Activated CD8-positive, alpha-beta memory T cell treated with anti-CD3 and anti-CD28 coated beads for 48 hours (primary cell): ENCODE data around the gene HSD17B10.
"Not testable (repeated sequence)": the region's sequence is repeated elsewhere in the genome, so short reads cannot be mapped to it uniquely, and the experiment has no call there.

ENCODE experiments used
- DNase-seq, 3 experiments: peaks; one replicate each; pipeline ENCODE4 v3.0.0-alpha.2; 2020; ENCODE audit warnings: low read depth in 2 of 3, low spot score in 2 of 3

The HSD17B10 gene

DNA sequence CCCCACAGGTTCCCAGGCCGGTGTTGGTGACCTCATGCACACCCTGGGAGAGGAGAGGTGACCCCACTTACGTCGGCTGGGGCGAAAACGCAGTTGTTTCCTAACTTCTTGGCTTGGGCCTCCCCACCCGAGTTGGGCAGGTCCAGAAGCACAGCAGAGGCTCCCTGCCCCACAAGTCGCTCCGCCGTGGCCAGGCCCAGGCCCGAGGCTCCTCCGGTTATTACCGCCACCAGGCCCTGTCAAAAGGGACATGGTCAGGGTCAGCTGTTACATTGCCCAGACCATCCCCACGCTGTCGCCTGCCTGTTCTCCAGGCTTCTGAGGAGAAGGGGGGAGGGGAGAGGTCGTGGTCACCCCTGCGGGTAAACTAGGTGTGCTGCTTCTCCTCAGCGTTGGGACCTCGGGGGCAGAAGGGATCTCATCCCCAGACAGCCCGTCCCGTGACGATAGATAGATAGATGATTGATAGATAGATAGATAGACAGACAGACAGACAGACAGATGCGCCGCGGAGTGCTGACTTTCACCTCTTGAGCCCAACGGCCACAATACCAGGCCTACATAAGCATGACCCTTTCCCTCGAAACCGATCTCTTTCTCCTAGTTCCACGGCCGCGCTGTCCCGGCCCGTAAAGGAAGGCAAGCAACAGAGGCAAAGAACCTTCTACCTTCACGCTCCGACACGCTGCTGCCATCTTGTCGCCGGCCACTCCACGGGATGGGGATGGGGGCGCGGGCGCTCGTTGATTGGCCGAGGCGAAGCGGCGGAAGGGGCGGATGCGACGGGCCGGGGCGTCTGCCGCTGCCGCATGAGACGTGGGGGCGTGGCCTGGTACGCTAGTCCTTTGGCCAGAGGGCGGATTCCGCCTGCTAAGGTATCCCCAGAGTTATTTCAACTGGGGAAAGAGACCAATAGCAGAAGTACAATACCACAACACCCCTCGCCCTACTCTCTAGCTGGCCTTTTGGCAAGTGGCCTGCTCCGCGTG, at the start of gene HSD17B10:
Gene HSD17B10 (minus strand): TSS at position 720 of the 989 bp plus-strand sequence. CDS start 25 bp downstream, at position 695.
- DNase-seq = peak; percentile 51 to 70 (median 62)

DNA sequence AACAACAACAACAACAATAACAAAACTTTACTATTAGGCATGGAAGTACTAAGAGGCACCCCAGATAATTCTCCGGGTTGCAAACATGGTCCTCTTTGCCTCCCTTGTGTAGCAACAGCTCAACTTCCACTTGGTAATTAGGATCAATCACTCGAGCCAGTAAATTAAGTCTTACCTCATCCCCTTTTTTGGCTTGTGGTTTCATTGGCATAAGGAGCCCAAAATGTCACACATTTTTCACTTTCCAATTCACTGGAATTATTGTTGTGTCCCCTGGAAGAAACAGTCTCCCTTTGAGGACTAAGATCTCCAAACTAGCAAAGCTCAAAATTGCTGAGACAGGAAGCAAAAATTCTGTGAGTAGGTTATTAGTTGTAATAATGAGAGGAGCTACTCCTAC, 49.2 kb upstream of the HSD17B10 start:
- DNase-seq = no peak

DNA sequence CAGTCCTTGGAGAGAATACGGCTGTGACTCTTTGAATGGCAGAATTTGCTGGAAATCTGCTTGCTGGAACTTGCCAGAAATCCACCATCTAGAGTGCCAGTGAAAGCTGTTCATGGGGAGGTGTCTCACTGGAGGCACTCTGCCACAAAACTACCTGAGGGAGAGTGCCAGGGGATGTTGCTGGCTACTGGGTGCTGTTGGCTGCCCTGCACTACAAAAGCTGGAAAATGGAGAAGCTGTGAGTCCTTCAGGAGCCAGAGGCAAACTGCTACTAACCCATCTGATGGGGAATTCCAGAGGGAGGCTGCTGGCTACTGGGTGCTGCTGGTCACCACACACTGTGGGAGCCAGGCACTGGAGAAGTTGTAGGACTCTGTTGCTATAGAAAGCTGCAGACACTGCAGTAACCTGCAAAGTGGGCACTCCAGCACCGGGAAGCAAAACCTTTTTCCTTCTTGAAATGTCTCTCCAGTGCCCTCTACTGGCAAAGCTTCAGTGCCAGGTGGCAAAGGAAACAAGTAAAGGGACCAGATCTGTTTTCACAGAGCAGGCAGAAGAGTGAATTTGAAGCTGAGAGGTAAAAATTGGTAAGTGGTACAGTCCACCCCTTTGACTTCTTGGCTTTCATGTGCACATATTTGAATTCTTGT, 47.8 kb upstream of the HSD17B10 start:
- DNase-seq = peak in 1 of 3 experiments; percentile 4

DNA sequence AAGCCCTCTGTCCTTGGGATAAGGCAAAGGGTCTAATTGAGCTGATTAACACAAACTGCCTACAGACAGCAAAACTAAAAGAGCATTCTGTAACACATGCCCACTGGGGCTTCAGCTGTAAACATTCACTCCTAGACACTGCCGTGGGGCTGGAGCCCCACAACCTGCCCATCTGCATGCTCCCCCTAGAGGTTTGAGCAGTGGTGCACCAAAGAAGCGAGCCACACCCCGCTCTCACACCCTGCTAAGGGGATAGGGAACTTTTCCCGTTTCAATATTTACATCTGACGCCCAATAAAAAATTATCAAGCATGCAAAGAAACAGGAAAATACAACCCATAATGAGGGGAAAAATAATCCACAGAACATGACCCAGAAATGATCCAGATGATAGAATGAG, 46.9 kb upstream of the HSD17B10 start:
- DNase-seq = no peak

DNA sequence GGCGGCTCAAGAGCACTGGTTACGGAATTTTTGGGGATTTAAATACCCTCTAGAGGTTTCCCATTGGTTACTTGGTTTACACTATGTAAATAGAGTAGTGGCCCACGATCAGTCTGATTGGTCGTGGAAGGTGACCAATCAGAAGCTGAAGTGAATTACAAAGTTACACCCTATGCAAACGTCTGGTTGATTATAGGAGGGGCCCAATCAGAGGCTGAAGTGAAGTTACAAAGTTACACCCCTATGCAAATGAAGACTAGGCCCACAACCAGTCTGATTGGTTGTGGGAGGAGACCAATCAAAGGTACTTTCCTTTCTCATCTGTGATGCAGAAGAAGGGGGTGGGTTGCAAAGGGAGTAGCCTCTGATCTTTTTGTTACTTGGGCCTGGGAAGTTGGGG, 45.1 kb upstream of the HSD17B10 start:
- no peak for DNase-seq

DNA sequence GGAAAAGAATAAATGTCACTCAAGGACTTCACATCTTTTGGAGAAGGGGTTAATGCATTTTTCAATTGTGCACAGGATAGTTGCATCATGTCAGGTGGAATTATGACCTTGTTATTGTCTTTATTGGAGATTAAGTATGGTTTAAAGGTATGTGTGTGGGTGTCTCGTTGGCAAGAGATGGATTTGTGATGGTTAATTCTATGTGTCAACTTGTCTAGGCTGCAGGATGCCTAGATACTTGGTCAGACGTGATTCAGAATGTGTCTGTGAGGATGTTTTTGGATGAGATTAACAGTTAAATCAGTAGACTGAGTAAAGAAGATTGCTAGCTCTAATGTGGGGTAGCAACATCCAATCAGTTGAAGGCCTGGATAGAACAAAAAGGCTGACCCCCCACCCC, 42.2 kb upstream of the HSD17B10 start:
- DNase-seq = no peak

DNA sequence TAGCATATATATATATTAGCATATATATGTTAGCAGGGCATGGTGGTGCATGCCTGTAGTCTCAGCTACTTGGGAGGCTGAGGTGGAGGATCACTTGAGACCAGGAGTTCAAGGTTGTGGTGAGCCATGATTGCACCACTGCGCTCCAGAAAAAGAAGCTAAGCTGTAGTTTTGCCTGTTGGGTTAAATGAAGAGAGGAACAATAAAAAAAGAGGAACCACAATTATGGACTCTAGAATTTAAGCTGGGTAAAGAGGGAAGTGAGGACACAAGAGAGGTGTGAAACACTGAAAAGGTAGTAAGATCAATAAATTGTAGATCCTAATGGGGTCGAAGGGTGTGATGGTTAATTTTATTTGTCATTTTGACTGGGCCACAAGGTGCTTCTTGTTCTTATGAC, 40.5 kb upstream of the HSD17B10 start:
- DNase-seq = no peak

DNA sequence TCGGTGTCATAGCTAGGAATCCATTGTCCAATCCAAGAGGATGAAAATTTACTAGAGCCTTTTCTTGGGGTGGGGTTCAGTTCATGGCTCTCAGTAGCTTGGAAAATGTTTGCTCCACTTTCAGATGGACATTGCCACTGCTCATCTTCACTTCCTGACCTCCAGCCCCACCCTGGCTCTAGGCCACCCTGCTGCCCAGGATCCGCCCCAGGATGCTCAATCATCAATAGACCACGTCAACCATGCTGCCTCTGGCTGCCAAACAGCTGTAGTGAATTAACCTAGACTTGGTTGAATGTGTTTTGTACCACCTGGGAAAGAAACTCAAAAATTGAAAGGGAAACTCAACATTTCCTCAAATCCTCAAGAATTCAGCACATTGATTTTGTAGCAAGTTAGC, 37.2 kb upstream of the HSD17B10 start:
- DNase-seq = no peak

DNA sequence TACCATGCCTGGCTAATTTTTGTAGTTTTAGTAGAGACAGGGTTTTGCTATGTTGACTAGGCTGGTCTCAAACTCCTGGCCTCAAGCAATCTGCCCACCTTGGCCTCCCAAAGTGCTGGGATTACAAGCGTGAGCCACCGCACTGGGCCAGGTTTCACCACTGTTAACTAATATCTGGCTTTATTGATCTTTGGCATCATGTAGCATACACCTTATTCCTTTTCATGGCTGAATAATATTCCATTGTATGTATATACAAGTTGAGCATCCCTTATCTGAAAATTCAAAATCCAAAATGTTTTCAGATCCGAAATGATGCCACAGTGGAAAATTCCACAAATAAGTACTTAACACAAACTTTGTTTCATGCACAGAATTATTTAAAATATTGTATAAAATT, 34.5 kb upstream of the HSD17B10 start:
- DNase-seq = not testable (repeated sequence)

DNA sequence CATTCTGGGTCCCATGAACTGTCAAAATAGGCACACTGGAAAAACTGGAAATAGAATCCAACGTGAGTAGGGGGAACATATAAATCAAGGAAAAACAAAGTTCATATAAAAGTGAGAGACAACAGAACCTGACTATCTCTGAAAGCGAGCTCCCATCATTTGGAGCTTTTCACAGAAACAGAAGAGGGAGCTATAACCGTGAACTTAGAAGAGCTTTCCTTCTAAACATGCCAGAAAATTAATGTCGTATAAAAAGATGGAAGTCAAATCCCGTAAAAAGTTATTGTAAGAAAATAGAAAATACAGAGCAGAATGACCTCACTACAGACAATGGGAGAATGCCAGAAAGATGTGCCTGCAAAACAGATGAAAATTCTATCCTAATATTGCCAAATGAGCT, 23.9 kb upstream of the HSD17B10 start:
- DNase-seq = no peak

DNA sequence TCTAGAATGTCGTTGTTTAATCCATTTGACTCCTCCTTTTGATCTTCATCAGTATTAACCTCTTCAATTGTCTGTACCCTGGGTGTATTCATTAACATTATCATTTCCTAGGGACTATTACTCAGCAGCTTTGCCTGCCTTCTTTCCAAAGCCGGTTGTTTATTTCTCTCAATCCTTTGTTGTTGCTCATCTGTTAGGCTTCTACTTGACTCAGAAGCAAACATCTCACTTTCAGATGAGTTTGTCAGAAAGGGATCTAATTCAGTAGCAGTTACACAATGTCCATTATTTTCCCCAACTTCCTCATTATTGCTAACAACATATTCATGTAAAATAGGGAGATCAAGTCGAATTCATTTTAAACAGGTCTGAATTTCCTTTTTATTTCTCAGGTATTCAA, 22.1 kb upstream of the HSD17B10 start:
- no peak for DNase-seq

DNA sequence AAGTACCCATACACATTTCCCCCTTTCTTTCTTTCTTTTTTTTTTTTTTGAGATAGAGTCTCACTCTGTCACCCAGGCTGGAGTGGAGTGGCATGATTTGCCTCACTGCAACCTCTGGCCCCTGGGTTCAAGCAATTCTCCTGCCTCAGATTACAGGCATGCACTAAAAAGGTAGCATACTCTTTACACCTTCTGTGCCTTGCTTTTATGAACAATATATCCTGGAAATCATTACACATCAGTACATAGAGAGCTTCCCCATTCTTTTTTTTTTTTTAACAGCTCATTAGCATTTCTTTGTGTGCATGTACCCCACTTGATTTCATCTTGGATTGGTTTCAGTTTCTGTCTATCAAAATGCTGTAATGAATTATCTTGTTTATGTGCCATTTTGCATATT, 18.6 kb upstream of the HSD17B10 start:
- DNase-seq = no peak

DNA sequence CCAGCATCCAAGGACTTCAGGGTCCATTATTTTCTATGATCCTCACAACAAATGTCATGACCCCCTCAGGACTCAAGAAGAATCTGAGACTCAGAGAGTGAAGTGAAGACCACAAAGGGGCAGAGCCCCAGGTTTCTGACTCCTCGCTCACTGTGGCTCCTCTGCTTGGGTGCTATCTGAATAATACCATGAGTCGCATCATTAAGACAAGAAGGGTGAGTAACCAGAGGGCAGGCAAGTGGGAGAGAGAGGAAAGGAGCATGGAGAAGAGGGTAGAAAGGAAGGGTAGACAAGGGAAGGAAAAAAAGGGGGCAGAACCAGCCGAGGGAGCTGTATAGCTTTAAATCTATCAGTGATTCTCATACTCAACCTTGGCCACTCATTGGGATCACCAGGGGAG, 15.5 kb upstream of the HSD17B10 start:
- DNase-seq = no peak

DNA sequence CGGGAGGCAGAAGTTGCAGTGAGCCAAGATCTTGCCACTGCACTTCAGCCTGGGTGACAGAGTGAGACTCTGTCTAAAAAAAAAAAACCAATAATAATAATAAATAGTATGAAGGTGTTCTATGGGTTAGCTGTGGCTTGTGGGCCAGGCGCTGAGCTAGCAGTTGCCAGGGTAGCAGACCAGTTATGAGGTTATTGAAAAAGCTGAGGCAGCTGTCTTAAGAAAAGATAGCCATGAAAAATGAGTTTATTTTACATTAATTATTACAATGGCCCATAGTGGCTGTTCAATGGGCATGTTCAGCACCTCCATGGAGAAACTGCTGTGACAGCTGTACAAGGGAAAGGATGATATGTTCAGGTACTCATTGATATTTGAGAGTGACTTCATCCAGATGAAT, 13.3 kb upstream of the HSD17B10 start:
- DNase-seq = no peak

DNA sequence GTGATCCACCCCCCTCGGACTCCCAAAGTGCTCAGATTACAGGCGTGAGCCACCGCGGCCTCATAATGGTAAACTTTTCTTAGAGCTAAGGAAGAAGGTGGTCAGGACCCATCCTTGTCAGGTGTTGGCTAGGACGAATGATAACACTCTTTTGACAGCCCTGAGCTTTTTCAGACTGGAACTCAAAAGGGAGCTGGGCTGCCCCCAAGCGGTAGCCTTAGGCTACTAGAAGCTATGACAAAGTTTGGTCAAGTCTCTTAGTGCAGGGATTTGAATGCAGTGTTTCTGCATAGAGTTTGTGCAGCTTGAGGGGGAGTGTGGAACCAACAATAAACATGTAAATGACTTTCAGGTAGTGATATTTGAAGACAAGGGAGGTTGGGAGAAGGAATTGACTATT, 11.8 kb upstream of the HSD17B10 start:
- no peak for DNase-seq

DNA sequence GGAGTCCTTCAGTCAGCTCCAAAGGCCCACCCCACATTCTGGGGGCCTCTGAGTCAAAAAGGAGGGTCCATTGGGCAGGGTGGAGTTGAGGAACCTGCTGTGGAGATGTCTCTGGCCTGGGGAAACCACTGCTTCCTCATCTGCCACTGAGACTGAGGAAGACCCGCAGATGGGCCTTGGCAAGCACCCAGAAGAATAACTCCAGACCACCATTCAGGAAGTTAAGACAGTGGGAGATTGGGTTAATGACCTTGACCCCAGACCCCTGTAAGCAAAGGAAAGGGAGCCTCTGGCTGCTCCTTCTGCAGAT, 8.1 kb upstream of the HSD17B10 start:
- DNase-seq = no peak

DNA sequence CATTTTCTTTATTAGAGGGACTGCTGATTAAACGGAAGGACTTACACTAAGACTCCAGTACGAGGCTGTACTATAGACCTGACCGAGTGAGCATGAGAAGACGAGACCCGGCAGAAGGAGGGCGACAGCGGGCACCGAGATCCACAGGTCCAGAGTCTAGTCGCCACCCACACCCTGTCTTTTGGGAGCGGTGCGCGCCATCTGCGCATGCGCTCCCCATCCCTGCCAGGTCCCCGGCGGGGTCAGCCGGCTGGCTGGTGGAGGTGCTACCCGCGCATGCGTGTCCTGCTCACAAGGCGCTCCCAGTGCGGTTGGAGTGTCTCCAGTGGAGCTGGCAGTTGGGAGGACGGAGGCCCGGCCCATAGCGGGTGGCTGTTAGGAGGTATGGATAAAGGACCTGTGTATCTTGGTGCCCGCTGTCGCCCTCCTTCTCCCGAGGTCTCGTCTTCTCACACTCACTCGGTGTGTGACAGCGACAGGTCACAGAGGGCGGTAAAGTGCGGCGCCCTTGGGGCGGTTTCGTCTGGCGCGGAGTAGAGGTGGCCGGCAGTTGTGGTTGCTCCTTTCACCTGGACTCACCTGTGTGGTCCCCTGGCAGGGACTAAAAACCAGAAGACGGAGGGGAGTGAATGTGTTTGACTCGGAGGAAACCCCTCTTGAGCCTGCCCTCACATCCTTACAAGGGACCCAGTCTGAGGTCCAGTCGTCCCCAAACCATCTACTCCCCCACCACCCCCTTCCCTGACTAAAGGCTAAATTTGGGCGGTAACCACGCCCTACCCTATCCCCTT, 7.6 kb upstream of the HSD17B10 start:
- peak; percentile 40 to 59 (median 50) for DNase-seq

DNA sequence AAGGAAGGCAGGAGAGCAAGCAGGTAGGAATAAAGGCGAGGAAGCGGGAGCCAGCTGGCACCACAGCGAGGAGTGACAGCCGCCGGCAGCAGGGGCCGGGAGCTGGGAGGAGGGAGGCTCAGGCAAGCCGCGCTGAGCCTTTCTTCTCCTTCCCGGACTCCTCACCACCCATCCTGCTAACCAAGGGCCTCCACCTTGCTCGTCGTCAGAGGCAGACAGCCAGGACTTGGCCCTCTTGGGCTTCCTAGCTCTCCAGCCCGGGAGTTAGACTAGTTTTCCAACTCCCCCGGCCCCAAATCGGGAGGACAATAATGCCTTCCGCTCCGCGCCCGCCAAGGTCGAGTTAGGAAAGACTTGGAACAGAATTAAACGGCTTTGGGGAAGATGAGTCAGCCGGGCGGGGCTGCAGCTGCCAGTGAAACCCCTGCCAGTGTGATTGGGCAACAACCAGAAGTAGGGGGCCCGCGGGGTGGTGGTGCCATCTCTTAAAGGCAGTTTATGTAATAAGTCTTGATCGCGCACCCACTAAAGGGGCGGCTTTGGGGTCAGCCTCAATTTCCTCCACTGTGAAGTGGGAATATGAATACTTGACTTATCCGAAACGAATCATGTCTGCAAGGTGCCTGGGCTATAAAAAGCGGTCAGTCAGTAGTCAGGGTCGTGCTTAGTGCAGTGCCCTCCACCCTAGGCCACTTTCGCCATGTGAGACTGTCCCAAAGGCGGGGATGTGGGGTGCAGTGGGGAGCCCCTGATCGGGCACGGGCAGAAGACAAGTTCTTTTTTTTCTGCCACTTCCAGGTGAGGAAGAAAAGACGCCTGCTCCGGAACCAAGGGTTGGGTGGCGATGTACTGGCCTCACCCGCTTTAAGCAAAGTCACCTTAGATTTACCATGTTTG, 6.7 kb upstream of the HSD17B10 start:
- no peak for DNase-seq

DNA sequence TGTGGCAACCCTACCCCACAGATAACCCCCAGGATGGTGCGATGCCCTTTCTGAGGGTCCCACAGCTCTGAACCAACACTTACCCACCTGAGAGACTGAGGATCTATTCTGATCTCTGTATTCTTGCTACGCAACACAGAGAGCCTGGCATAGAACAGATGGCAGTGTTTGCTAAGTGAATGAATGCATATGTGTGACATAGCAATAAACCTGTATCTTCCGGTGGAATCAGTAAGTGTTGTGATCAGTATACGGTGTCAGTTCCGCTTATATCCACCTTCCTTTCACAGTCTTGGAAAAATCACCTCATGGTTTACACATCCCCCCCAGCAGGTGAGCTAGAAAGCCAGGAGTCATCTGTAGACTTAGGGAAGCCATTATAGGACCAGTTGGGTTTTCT, 5.9 kb upstream of the HSD17B10 start:
- DNase-seq = no peak

DNA sequence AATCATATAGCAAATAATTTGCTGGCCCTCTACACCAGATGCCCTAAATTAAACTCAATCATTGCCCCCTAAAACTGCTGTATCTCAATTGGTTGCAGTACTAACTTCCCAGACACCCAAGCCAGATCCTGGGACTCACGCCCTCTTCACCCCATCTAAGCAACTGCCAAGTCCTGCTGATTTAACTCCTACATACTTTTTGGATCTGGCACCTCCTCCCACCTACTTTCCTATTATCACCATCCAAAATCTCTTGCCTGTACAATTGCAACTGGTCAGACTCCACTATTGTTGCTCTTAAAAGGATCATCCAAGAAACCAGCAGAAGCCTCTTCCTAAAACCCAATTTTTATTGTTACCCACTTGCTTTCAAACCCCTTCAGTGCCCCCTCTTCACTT, 4.7 kb upstream of the HSD17B10 start:
- DNase-seq = no peak
